Left hindlimb (tissue), 1 donor: ENCODE measurements around the gene ROM1.
"Not testable (repeated sequence)": the region's sequence is repeated elsewhere in the genome, so short reads cannot be mapped to it uniquely, and the experiment has no call there.

Source experiments
- DNase-seq: peaks from one replicate; pipeline ENCODE4 v3.0.0-alpha.2; 2018

ROM1 gene

GRCh38 chr11:62610814-62611704 is 2.0 kb upstream of the ROM1 start:
- DNase-seq, result no peak

DNA sequence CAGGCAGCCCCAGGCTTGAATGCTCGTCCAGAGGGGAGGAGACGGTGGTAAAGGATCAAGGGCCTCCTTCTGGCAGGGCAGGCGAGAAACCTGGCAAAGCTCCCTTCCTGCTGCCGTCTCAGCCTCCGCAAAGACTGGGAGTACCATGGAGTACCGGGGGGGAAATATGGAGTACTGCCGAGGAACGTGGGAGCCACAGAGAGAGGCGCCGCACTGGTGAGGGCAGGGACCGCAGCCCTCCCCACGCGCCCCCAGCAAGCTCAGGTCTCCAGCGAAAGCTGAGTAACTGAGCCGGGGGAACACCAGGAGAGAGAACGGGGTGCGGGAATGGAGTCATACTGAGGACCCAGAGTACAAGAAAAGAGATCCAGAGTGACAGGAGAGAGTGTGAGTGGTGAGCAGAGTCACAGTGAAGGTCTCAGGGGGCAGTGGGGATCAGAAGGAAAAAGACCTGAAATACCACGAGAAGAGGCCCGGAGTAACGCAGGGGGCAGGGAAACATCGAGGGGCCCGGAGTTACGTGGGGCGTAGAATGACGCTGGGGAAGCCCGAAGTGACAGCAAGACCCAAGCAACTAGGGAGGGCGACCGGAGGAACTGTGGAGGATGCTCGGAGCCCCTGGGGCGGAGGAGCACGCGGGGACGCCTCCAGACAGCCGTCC is 1.2 kb upstream of the ROM1 start:
- peak; percentile 84 for DNase-seq

- no peak for DNase-seq
Observed at GRCh38 chr11:62613291-62613778, 278 bp downstream of the ROM1 start.

GRCh38 chr11:62614275-62614674 is 1.2 kb downstream of the ROM1 start:
- DNase-seq, result no peak

- DNase-seq, result no peak
Observed at GRCh38 chr11:62615521-62615920, 2.5 kb downstream of the ROM1 start.

GRCh38 chr11:62616957-62617356 is 3.9 kb downstream of the ROM1 start:
- peak; percentile 5 for DNase-seq

DNA sequence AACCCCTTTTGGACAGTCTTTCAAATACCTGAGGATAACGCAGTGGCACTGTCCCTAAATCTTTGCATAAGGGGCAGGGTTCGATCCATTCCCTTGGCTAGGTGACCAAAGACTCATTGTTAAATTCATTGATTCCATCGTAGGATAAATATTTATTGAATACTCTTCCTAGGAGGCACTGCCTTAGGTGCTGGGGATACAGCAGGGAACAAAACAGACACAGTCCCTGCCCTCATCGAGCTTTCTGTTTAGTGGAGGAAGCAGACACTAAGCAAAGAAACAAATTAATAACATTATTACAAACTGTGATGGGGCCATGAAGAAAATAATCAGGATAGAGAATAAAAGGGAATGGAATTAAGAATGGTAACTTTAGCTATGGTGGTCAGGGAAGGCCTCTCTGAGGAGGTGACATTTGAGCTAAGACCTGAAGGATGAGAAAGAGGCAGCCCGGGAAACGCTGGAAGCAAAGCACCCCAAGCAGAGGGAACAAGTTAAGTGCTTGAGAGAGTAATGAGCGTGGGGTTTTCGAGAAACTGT is 8.0 kb downstream of the ROM1 start:
- DNase-seq, result no peak

GRCh38 chr11:62621567-62622470 is 8.8 kb downstream of the ROM1 start, which contains the start of gene B3GAT3:
B3GAT3 (minus strand) TSS chr11:62621986; CDS start chr11:62621947, 39 bp downstream.
- DNase-seq, result peak; percentile 98

GRCh38 chr11:62622476-62623089 is 9.5 kb downstream of the ROM1 start:
- no peak for DNase-seq

DNA sequence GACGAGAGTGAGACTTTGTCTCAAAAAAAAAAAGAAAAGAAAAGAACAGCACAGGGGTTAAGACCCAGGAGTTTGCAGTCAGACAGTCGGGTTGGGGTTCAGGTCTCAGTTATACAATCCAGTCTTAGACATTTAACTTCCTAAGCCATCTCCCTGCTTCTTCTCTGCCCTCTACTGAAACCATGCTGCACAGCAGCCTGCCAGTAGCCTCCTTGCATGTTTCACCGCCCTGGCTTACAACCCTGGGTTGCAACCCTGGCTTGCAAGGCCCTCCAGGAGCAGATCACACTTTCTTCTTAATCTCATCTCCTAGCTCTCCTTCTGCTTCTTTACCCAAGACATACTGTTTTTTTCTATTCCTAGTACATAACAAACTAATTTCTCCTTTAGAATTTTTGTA is 14.7 kb downstream of the ROM1 start:
- peak; percentile 14 for DNase-seq

DNA sequence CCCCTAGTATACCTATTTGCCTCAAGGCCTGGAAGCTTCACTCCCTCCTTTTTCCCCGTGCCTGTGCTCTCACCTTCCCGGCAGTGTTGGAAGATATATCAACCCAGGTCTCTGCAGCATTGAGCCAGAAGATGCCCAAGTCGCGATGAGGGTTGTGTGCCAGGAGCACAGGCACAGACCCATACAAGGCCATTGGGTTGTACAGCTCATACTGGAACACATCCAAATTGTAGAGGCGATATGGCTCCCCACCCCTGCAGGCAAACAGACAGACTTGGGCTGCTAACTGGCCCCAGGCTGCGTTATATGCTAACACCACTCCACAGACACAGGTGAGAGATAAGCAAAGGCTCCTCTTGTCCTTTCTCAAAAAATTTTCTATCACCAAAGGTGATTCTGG is 19.4 kb downstream of the ROM1 start:
- peak; percentile 4 for DNase-seq

- no peak for DNase-seq
Observed at GRCh38 chr11:62644220-62644619, 31.2 kb downstream of the ROM1 start.

DNA sequence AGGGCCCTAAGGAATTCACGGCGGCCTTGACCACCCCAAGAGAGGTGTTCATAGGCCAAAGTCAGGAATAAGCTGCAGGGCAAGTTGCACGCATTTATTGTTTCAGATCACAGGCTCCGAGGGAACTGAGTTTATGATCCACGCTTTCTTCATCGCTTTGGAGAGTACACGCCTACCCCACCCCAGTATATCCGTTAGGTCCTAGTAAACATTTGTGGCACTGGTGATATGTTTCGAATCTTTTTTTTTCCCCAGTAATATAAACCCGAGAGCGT is 32.6 kb downstream of the ROM1 start:
- no peak for DNase-seq

DNA sequence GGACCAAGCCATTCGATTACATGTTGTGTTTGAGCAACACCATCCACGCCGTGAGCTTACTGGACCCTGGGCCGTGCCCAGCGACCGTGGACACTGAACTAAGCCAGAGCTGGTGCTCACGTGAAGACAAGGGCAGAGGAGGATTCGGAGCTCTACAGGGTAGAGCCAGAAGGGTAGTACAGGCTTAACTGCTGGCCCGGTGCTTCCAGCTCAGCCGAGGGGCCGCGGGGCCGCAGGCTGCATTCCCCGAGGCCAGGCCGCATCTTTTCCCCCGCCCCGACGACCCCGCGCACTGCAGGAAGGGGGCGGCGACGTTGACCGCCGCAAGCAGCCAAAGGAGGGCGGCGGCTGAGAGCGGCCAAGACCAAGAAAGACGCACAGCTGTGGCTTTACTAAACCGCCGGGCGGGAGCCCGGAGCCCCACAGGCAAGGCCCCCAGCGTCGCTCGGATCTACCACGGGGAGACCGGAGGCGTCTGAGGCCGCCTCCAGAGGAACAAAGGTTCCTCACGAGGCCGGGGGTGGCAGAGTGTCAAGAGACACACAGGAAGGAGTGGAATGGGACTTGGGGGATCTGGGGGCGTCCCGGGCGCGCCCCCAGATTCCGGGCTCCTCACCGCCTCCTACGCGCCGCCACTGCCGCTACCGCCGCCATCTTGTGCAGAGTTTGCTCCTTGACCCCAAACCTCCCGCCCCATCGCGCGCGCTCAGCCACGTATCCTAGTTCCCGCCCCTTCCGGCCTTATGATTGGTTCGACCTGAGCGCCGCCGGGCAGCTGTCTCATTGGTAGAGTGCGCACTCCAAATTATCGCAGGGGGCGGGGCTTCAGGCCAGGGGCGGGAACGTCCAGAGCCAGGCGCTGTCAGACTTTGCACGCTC is 33.1 kb downstream of the ROM1 start, which contains the start of gene GANAB:
GANAB (minus strand) TSS at position 668 of the 879 bp plus-strand sequence; CDS start at position 654, 14 bp downstream.
- peak; percentile 99 for DNase-seq

DNA sequence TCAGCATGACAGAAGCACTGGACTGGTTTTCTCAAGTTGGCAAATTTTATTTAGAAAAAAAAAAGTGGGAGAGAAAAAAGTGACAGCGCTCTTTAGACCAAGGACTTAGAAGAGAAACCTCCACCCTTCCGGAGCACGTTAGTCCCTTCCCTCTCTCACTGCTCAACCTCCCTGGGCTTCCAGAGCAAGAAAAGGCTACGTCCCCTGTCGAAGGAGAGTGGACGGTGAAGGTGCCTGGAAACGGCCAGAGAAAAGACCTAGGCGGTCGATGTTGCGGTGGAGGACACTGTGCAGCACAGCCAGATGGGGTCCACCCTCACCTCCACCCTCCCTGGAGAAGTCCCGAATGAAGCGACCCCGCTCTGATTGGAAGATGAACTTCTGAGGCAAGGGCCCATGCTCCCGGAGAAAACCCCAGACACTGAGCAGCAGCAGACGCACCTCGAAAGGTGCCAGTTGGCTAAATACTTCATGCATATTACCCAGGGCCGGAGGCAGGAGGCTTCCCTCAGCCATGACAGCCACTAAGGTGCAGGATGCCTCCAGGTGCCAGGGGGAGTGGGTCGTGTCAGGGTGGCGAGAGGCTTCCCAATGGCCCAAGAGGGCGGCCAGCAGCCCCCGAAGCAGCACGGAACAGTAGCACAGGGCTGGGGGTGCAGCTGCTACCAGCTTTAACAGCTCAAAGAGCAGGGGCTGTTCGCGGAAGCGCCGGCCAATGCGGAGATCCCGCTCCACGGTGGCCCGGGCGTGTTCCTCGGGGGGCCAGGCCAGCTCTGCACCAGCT is 34.0 kb downstream of the ROM1 start:
- no peak for DNase-seq

GRCh38 chr11:62647609-62648005 is 34.5 kb downstream of the ROM1 start:
- DNase-seq, result no peak

DNA sequence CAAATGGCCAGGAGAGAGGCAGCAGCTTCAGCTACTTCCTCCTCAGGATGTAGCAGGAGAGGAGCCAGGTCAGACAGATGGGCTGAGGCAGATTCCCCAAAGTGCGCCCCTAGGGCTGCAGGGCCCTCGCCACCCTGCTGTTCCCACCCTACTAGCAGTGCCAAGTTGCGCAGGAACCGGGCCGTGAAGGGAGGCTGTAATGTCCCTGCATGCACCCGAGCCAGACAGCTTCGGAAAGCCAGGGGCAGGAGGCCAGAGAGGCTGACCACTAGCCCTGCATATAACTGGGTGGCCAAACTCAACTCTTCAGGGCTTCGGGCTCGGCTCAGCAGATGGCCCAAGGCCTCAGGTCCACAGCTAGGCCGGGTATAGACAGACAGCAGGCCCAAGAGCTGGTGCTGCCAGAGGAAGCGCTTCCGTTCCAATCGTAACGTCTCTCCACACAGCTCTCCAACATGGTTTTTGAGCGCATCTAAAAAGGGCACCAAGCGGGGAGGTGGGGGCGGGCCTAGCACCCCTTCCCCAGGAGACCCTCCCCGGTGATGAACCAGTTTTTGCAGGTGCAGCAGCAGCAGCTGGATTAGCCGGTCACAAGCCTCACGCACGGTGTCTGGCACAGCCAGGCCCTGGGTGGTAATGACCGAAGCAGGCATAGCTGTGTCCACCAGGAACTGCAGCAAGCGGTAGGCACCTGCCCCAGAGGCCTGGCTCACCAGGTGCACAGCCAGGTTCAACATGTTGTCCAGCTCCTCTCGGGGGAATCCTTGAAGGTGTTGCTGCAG is 35.3 kb downstream of the ROM1 start:
- DNase-seq, result no peak

- DNase-seq, result no peak
Observed at GRCh38 chr11:62648967-62649364, 35.9 kb downstream of the ROM1 start.

GRCh38 chr11:62649486-62649885 is 36.4 kb downstream of the ROM1 start:
- DNase-seq, result no peak

GRCh38 chr11:62650283-62650682 is 37.2 kb downstream of the ROM1 start:
- not testable (repeated sequence) for DNase-seq
